OCI-LY1 (cell line): ENCODE measurements around the gene SLC2A9.

Experiments
- H2AFZ ChIP-seq: fragments of 200-600 bp; sonication (generic), shearing (Covaris generic); 2 replicates; pipeline ENCODE4 v1.6.0; 2014; ENCODE audit warnings: antibody characterized with exemption, mild to moderate bottlenecking, low read length
- H3F3A ChIP-seq: fragments of 200-600 bp; sonication (generic), shearing (Covaris generic); 2 replicates; pipeline ENCODE4 v1.6.0; 2014; ENCODE audit warnings: mild to moderate bottlenecking, antibody characterized with exemption, low read length, moderate library complexity; ENCODE audit not compliant: insufficient read depth
- H3K27ac ChIP-seq: fragments of 200-600 bp; sonication (generic); 2 replicates; pipeline ENCODE4 v1.5.1; 2014; ENCODE audit warnings: low read length, mixed run types, mild to moderate bottlenecking, low read depth; ENCODE audit not compliant: poor library complexity, severe bottlenecking
- H3K27me3 ChIP-seq: fragments of 200-600 bp; sonication (generic); 2 replicates; pipeline ENCODE4 v1.6.0; 2014; ENCODE audit warnings: antibody characterized with exemption, mild to moderate bottlenecking, low read length, moderate library complexity; ENCODE audit not compliant: insufficient read depth
- H3K36me3 ChIP-seq: fragments of 200-600 bp; sonication (generic); 2 replicates; pipeline ENCODE4 v1.6.1; 2014; ENCODE audit warnings: mild to moderate bottlenecking, antibody characterized with exemption, low read length, moderate library complexity, mixed read lengths; ENCODE audit not compliant: insufficient read depth
- H3K4me1 ChIP-seq: fragments of 200-600 bp; sonication (generic); 2 replicates; pipeline ENCODE4 v1.5.1; 2014; ENCODE audit warnings: mild to moderate bottlenecking, low read length, moderate library complexity; ENCODE audit not compliant: insufficient read depth, severe bottlenecking
- H3K4me2 ChIP-seq: fragments of 200-600 bp; sonication (generic), shearing (Covaris generic); 2 replicates; pipeline ENCODE4 v1.6.1; 2014; ENCODE audit warnings: low read length
- H3K4me3 ChIP-seq: fragments of 200-600 bp; sonication (generic); 2 replicates; pipeline ENCODE4 v1.5.1; 2014; ENCODE audit warnings: low read length, low read depth, mild to moderate bottlenecking, mixed read lengths; ENCODE audit not compliant: poor library complexity, severe bottlenecking
- H3K79me2 ChIP-seq: fragments of 200-600 bp; shearing (Covaris generic); 2 replicates; pipeline ENCODE4 v1.6.1; 2016; ENCODE audit warnings: mixed run types, low read length, mixed read lengths; ENCODE audit not compliant: insufficient read depth
- H3K9ac ChIP-seq: fragments of 200-600 bp; sonication (generic), shearing (Covaris generic); 2 replicates; pipeline ENCODE4 v1.6.1; 2014; ENCODE audit warnings: mild to moderate bottlenecking, low read length, mixed read lengths
- H3K9me2 ChIP-seq: fragments of 200-600 bp; sonication (generic), shearing (Covaris generic); 2 replicates; pipeline ENCODE4 v1.6.1; 2014; ENCODE audit warnings: low read depth, mild to moderate bottlenecking, low read length, mixed read lengths
- H3K9me3 ChIP-seq: fragments of 200-600 bp; shearing (Covaris generic); 2 replicates; pipeline ENCODE4 v1.6.1; 2014; ENCODE audit warnings: low read length, mixed read lengths
- H4K20me1 ChIP-seq: fragments of 200-600 bp; sonication (generic), shearing (Covaris generic); 2 replicates; pipeline ENCODE4 v1.6.0; 2016; ENCODE audit warnings: mild to moderate bottlenecking, low read length; ENCODE audit not compliant: insufficient read depth
- CTCF ChIP-seq: fragments of 200-600 bp; sonication (generic), shearing (Covaris generic); IDR thresholded peaks from 2 replicates; pipeline ENCODE4 v1.5.1; 2017; ENCODE audit warnings: mild to moderate bottlenecking, antibody characterized with exemption, low read length, moderate library complexity, mixed read lengths
- EZH2 ChIP-seq: fragments of 200-600 bp; sonication (generic), shearing (Covaris generic); IDR thresholded peaks from 2 replicates; pipeline ENCODE4 v1.8.0; 2017; ENCODE audit warnings: borderline replicate concordance, mixed run types, mild to moderate bottlenecking, antibody characterized with exemption, low read length, moderate library complexity, mixed read lengths

SLC2A9 gene

DNA sequence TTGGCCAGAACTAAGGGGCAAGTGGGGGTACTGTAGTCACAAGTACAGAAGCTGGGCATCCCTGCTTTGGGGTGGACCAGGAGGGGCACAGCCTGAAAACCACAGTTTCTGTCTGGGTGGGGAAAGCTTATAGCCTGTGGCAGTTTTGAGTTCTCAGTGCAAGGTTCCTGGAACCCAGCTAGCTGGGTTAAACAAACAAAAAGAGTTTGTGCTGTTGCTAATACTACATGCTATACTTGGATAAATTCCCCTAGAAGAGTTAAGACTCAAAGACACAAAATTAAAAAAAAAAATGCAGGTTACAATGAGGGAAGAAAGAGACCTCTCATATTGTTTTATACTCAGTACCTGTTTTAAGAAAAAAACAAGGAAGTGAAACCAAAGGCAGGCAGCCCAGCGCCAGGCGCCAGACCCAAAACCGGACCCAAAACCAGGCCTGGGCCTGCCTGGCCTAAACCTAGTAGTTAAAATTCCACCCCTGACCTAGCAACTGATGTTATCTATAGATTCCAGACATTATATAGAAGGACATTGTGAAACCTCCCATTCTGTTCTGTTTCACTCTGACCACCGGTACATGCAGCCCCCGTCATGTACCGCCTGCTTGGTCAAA, 50.8 kb downstream of the SLC2A9 start:
- no peak overlapping the region for H2AFZ ChIP-seq

DNA sequence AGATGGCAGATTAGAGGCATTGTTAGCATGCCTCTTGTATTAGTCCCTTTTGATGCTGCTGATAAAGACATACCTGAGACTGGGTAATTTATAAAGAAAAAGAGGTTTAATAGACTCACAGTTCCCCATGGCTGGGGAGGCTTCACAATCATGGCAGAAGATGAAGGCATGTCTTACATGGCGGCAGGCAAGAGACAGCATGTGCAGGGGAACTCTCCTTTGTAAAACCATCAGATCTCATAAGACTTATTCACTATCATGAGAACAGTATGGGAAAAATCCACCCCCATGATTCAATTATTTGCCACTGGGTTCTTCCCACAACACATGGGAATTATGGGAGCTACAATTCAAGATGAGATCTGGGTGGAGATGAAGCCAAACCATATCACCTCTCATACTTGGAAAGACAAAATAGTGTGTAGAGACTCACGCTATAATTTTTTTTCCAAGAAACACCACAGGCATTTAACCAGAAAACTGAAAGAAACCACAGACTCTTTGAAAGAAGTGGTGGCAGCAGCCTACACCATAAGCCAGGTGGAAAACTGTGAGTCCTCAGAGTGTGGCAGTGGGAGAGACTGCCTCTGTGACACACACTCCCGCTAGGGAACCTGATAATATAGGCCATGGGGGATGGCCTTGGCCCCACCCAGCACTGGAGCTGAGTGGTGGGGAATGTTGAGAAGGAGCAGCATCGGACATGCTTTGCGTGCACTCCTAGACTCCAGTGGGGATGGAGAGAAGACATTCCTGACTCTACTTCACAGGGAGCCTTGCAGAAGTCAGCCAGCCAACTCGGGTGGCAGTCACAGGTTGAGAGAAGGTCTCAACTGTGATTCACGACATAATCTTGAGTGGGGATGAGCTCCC, 51.5 kb downstream of the SLC2A9 start:
- Histone ChIP-seq H3K9me2 (no peaks in the 10 kb centered on the region), H3K9me3 (no peaks in the 10 kb centered on the region), H3K4me1 (peaks cover 27% of the 10 kb centered on the region), H3K4me3 (no peak overlapping the region), H3K27ac (peak overlapping the region; percentile 83), H3K27me3 (no peaks in the 10 kb centered on the region), H3F3A (no peaks in the 10 kb centered on the region), H3K79me2 (no peaks in the 10 kb centered on the region), H3K9ac (peak overlapping the region; percentile 27; the same call in 1 of the 2 replicates), H2AFZ (no peak overlapping the region), H4K20me1 (no peaks in the 10 kb centered on the region), H3K36me3 (no peaks in the 10 kb centered on the region), H3K4me2 (peak overlapping the region; percentile 36; the same call in 1 of the 2 replicates)
- TF ChIP-seq EZH2, result no peak

More for the DNA sequence above, 50.8 kb downstream of the SLC2A9 start:
- Histone ChIP-seq H3K4me2 (peak overlapping the region; percentile 36; the same call in 1 of the 2 replicates), H3K9me3 (no peaks in the 10 kb centered on the region), H3K27me3 (no peaks in the 10 kb centered on the region), H3K4me1 (peaks cover 27% of the 10 kb centered on the region), H3K9me2 (no peaks in the 10 kb centered on the region), H3K27ac (peak overlapping the region; percentile 83), H3F3A (no peaks in the 10 kb centered on the region), H3K9ac (peak overlapping the region; percentile 27; the same call in 1 of the 2 replicates), H3K4me3 (no peak overlapping the region), H3K79me2 (no peaks in the 10 kb centered on the region), H4K20me1 (no peaks in the 10 kb centered on the region), H3K36me3 (no peaks in the 10 kb centered on the region)
- TF ChIP-seq CTCF (no peak), EZH2 (no peak)

DNA sequence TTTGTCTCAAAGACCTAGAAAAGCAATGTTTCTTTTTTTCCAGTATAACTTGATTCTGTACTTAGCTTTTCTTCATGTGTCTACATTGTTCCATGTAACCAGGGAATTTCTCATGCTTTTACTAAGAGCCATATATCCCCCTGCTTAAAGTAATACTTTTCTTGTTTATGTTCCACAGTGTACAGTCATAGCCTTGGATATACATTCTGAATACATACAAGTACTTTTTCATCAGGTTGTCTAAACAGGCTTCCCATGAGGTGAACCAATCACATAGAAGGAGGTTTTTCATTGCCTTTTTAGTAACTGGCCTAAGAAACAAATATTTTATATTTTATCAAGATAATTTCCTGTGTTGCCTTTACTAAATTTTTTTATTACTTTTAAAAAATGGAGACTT, 52.8 kb downstream of the SLC2A9 start:
- H3K9me2 ChIP-seq, result no peaks in the 10 kb centered on the region

More for the DNA sequence above, 52.8 kb downstream of the SLC2A9 start:
- Histone ChIP-seq H3K4me3 (no peak overlapping the region), H3K9me3 (no peaks in the 10 kb centered on the region), H3K27me3 (no peaks in the 10 kb centered on the region), H3F3A (no peaks in the 10 kb centered on the region), H3K4me1 (peaks cover 27% of the 10 kb centered on the region), H3K9ac (no peak overlapping the region), H4K20me1 (no peaks in the 10 kb centered on the region), H3K27ac (no peak overlapping the region), H3K36me3 (no peaks in the 10 kb centered on the region), H3K79me2 (no peaks in the 10 kb centered on the region), H2AFZ (no peak overlapping the region), H3K4me2 (no peak overlapping the region)
- no peak for TF ChIP-seq CTCF
- no peak for TF ChIP-seq EZH2
